Measurements from ENCODE around the gene SLC45A1. TPM values are rescaled to one million over a fixed set of nuclear protein-coding genes. Genes with fewer than 3 reads are reported as not detected.

SLC45A1 gene
- polyA plus RNA-seq, 3 donors: 0.21 TPM; not detected in 2

DNA sequence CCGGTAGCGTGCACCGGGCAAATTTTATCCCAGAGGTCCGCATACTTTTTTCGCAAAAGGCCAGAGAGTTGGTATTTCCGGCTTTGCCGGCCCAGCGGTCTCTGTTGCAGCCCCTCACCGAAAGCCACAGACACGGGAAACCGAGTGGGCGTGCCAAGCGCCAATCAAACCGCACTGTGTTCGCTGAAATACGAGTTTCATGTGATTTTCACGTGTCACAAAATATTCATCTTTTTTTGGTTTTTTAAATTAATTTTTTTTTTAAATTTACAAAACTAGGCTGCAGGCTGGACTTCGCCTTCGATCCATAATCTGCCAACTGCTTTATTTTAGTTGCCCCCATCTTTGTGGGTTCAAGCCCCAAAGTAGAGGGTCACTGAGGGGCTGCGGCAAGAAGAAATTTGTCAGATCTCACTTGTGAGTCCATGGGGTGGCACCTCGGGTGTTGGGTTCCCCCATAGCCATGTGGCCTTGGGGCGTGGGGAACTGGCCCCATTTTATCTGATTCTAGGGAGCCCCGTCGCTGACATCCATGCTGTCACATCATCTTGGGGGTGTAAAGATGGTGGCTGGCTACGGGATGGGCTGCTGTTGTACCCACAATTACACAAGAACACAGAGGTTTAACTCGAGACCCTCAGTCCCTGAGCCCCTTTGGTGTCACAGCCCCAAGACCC, 20.8 kb downstream of the SLC45A1 start:
- Mint-ChIP-seq H3K27ac (no peak overlapping the region), H3K4me1 (no peaks in the 10 kb centered on the region), H3K27me3 (ENCODE audit: low read depth in 3 of 3) (peaks cover 1 to 7% (median 4%) of the 10 kb centered on the region in 3 donors), H3K9me3 (peaks cover 6 to 12% (median 7%) of the 10 kb centered on the region in 7 donors), H3K36me3 (no peaks in the 10 kb centered on the region), H3K4me3 (no peak overlapping the region)
- Histone ChIP-seq H3K9me3 (replicated peaks in 1 of 2; ENCODE audit: control insufficient read depth in 1 of 2, insufficient read depth in 1 of 2, low read length in 2 of 2) (peaks cover 0 to 5% of the 10 kb centered on the region in 2 donors), H3K27ac (ENCODE audit: low read depth in 1 of 2, low read length in 2 of 2) (no peak overlapping the region), H2AFZ (ENCODE audit: insufficient read depth, low read depth, low read length, poor library complexity, severe bottlenecking) (no peak overlapping the region), H3K9ac (ENCODE audit: insufficient read depth, low read length, poor library complexity, severe bottlenecking) (no peak overlapping the region), H3K4me2 (replicated peaks; ENCODE audit: extremely low read depth, low read length, poor library complexity, severe bottlenecking) (no peak overlapping the region), H3K4me1 (ENCODE audit: control insufficient read depth in 1 of 2, insufficient read depth in 2 of 2, low read length in 2 of 2) (no peaks in the 10 kb centered on the region), H3K79me2 (ENCODE audit: insufficient read depth, low read length) (no peaks in the 10 kb centered on the region), H3K27me3 (ENCODE audit: control insufficient read depth in 2 of 2, insufficient read depth in 2 of 2, low read length in 2 of 2) (no peaks in the 10 kb centered on the region), H4K20me1 (ENCODE audit: insufficient read depth, low read length) (no peaks in the 10 kb centered on the region), H3K4me3 (replicated peaks in 1 of 3; ENCODE audit: low read depth in 2 of 3, low read length in 3 of 3) (no peak overlapping the region), H3K36me3 (replicated peaks in 1 of 2; ENCODE audit: control insufficient read depth in 1 of 2, insufficient read depth in 2 of 2, low read length in 2 of 2) (no peaks in the 10 kb centered on the region)
- TF ChIP-seq, protein P1, sequence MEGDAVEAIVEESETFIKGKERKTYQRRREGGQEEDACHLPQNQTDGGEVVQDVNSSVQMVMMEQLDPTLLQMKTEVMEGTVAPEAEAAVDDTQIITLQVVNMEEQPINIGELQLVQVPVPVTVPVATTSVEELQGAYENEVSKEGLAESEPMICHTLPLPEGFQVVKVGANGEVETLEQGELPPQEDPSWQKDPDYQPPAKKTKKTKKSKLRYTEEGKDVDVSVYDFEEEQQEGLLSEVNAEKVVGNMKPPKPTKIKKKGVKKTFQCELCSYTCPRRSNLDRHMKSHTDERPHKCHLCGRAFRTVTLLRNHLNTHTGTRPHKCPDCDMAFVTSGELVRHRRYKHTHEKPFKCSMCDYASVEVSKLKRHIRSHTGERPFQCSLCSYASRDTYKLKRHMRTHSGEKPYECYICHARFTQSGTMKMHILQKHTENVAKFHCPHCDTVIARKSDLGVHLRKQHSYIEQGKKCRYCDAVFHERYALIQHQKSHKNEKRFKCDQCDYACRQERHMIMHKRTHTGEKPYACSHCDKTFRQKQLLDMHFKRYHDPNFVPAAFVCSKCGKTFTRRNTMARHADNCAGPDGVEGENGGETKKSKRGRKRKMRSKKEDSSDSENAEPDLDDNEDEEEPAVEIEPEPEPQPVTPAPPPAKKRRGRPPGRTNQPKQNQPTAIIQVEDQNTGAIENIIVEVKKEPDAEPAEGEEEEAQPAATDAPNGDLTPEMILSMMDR (IDR thresholded peaks at IDR 0.05): no peak
- WGBS (ENCODE audit: insufficient coverage): 93% methylated on average over 18 of the region's 26 CpGs
- DNase-seq: no peak
- intact Hi-C loops (cut with micrococcal nuclease): no loop called here

DNA sequence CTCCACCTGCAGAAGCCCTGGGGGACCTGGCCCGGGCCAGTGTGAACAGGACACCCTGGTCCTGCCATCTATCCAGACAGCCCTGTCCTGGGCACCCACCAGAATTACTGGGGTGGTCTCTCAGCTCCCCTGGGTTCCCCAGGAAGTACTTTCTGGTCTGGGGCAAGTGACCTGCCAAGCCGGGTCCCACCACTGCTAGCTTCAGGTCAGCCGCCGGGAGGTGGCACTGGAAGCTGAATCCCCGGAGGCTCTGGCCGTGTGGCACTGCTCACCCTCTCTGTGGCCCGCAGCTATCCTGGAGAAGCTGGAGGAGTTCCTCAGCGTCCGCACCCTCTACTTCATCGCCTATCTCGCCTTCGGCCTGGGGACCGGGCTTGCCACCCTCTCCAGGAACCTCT, 21.3 kb downstream of the SLC45A1 start:
- Mint-ChIP-seq H3K27ac (no peak overlapping the region), H3K36me3 (no peaks in the 10 kb centered on the region), H3K4me1 (no peaks in the 10 kb centered on the region), H3K27me3 (ENCODE audit: low read depth in 3 of 3) (peaks cover 1 to 7% (median 4%) of the 10 kb centered on the region in 3 donors), H3K4me3 (no peak overlapping the region), H3K9me3 (peaks cover 6 to 12% (median 7%) of the 10 kb centered on the region in 7 donors)
- H3K79me2 ChIP-seq (ENCODE audit: insufficient read depth, low read length): no peaks in the 10 kb centered on the region
- no peak overlapping the region for H3K4me3 ChIP-seq (replicated peaks in 1 of 3; ENCODE audit: low read depth in 2 of 3, low read length in 3 of 3)
- no peaks in the 10 kb centered on the region for H3K4me1 ChIP-seq (ENCODE audit: control insufficient read depth in 1 of 2, insufficient read depth in 2 of 2, low read length in 2 of 2)
- no peak overlapping the region for H2AFZ ChIP-seq (ENCODE audit: insufficient read depth, low read depth, low read length, poor library complexity, severe bottlenecking)
- H3K27me3 ChIP-seq (ENCODE audit: control insufficient read depth in 2 of 2, insufficient read depth in 2 of 2, low read length in 2 of 2): no peaks in the 10 kb centered on the region
- H3K9me3 ChIP-seq (replicated peaks in 1 of 2; ENCODE audit: control insufficient read depth in 1 of 2, insufficient read depth in 1 of 2, low read length in 2 of 2): peaks cover 0 to 5% of the 10 kb centered on the region in 2 donors
- no peak for DNase-seq
- H3K36me3 ChIP-seq (replicated peaks in 1 of 2; ENCODE audit: control insufficient read depth in 1 of 2, insufficient read depth in 2 of 2, low read length in 2 of 2): no peaks in the 10 kb centered on the region
- 94% methylated on average over 9 of the region's 13 CpGs for WGBS (ENCODE audit: insufficient coverage)
- intact Hi-C loops (cut with micrococcal nuclease): no loop called here
- H3K9ac ChIP-seq (ENCODE audit: insufficient read depth, low read length, poor library complexity, severe bottlenecking): no peak overlapping the region
- TF ChIP-seq, protein P1 (IDR thresholded peaks at IDR 0.05): no peak
- no peaks in the 10 kb centered on the region for H4K20me1 ChIP-seq (ENCODE audit: insufficient read depth, low read length)
- H3K27ac ChIP-seq (ENCODE audit: low read depth in 1 of 2, low read length in 2 of 2): no peak overlapping the region
- no peak overlapping the region for H3K4me2 ChIP-seq (replicated peaks; ENCODE audit: extremely low read depth, low read length, poor library complexity, severe bottlenecking)
